Measurements from ENCODE around the gene EFHD1.

The EFHD1 gene, protein sequence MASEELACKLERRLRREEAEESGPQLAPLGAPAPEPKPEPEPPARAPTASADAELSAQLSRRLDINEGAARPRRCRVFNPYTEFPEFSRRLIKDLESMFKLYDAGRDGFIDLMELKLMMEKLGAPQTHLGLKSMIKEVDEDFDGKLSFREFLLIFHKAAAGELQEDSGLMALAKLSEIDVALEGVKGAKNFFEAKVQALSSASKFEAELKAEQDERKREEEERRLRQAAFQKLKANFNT

DNA sequence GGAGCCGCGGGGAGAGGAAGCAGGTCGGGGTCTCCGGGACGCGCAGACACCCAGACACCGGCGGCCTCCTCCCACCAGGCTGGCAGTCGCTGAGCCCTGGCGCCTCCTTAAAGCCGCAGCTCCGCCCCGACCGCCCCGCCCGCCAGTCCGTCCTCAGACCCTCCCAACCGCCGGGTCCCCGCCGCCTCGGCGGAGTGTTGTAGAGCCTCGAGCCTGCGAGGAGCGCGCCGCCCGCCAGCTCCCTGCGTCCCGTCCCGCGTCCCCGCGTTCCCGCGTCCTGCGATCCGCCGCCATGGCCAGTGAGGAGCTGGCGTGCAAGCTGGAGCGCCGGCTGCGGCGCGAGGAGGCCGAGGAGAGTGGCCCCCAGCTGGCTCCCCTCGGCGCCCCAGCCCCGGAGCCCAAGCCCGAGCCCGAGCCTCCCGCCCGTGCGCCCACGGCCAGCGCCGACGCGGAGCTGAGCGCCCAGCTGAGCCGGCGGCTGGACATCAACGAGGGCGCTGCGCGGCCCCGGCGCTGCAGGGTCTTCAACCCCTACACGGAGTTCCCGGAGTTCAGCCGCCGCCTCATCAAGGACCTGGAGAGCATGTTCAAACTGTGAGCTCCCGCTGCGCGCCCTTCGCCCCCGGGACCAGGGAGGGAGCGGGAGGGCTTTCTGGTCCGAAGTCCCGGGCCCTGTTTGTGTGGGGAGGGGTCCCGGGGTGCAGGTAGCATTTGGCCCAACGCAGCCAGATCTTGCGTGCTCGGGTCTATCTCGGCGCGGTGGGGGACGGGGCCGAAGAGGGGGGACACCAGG, at the start of gene EFHD1:
Gene EFHD1 (plus strand): TSS at position 192 of the 793 bp plus-strand sequence. CDS start 101 bp downstream, at position 293.
- Histone ChIP-seq H3K4me3 (ENCODE audit: low read depth, low read length) (peak within 1 kb of the TSS; percentile 65), H3K9ac (ENCODE audit: low read depth, low read length) (no peak within 1 kb of the TSS)

DNA sequence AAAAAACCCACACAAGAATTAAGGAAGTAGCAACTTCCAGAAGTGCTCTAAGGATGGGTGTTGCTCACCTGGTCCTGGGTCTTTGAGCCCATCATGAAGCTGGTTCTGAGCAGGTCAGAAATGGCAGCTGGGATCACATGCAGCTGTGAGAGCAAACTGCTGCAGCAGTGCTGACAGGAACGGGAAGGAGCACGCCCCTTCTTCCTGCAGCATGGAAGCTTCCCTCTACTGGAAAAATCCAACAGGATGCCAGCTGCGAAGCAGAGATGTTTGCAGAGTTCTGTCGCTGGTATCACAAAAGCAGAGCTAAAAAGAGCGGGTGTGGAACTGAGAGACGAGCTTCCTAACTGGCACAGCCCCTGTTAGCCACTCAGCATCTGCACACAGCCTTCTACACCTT, 49.2 kb upstream of the EFHD1 start:
- Histone ChIP-seq H3K27me3 (ENCODE audit: control insufficient read depth, insufficient read depth, low read length) (no peaks in the 10 kb centered on the region), H3K9me3 (ENCODE audit: control insufficient read depth, insufficient read depth, low read length) (no peaks in the 10 kb centered on the region), H3K36me3 (ENCODE audit: control insufficient read depth, insufficient read depth, low read length) (peaks cover 3% of the 10 kb centered on the region), H3K4me1 (ENCODE audit: control insufficient read depth, insufficient read depth, low read length) (peaks cover 4% of the 10 kb centered on the region), H3K4me3 (ENCODE audit: low read depth, low read length) (no peak overlapping the region), H3K9ac (ENCODE audit: low read depth, low read length) (no peak overlapping the region)

More for the DNA sequence above, at the start of gene EFHD1:
- Histone ChIP-seq H3K4me1 (ENCODE audit: control insufficient read depth, insufficient read depth, low read length) (no peaks in the 10 kb centered on the region), H3K36me3 (ENCODE audit: control insufficient read depth, insufficient read depth, low read length) (no peaks in the 10 kb centered on the region), H3K27me3 (ENCODE audit: control insufficient read depth, insufficient read depth, low read length) (peaks cover 56% of the 10 kb centered on the region), H3K9me3 (ENCODE audit: control insufficient read depth, insufficient read depth, low read length) (no peaks in the 10 kb centered on the region)

DNA sequence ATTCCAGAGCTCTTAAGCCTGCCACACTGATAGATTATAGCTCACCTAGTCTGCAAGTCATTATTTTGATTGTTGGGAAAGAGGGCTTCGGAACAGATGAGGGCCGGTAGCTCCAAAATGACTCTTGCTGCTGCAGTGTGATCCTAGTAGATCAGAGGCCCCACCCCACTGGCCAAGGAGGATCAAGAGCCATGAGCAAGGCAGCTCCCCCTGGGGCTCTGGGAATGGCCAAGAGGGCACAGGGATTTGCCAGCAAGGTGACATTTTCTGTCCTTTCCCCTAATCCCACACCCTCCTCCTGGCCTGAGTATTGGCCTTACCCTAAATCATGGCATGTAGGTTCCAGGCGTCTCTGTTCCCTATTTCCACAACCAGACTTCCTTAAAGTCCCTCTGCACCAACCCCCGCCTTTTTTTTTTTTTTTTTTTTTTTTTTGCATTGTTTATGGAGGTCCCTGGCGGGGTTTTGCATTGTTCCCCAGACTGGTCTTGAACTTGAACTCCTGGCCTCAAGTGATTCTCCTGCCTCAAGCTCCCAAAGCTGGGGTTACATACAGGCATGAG, 46.4 kb upstream of the EFHD1 start:
- no peak overlapping the region for H3K9ac ChIP-seq (ENCODE audit: low read depth, low read length)
- H3K9me3 ChIP-seq (ENCODE audit: control insufficient read depth, insufficient read depth, low read length) = no peaks in the 10 kb centered on the region
- peaks cover 6% of the 10 kb centered on the region for H3K4me1 ChIP-seq (ENCODE audit: control insufficient read depth, insufficient read depth, low read length)
- H3K36me3 ChIP-seq (ENCODE audit: control insufficient read depth, insufficient read depth, low read length) = no peaks in the 10 kb centered on the region
- H3K4me3 ChIP-seq (ENCODE audit: low read depth, low read length) = no peak overlapping the region
- no peaks in the 10 kb centered on the region for H3K27me3 ChIP-seq (ENCODE audit: control insufficient read depth, insufficient read depth, low read length)

DNA sequence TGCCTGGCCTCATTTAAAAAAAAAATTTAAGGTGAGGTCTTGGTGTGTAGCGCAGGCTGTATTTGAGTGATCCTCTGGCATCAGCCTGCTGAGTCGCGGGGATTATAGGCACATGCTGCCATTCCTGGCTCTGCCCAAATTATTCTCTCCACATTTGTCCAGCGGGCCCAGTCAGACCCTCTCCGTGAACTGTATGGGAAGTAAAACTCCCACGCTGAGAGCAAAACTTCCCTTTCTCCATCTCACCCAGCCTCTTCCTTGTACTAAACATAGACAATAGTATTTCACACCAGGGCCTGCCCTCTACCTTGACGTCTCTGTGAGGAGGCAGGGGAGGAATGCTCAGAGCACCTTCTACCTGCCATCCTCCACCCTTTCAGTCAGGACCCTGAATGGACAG, 45.9 kb upstream of the EFHD1 start:
- peaks cover 6% of the 10 kb centered on the region for H3K4me1 ChIP-seq (ENCODE audit: control insufficient read depth, insufficient read depth, low read length)
- H3K9me3 ChIP-seq (ENCODE audit: control insufficient read depth, insufficient read depth, low read length) = no peaks in the 10 kb centered on the region
- H3K36me3 ChIP-seq (ENCODE audit: control insufficient read depth, insufficient read depth, low read length) = no peaks in the 10 kb centered on the region
- no peaks in the 10 kb centered on the region for H3K27me3 ChIP-seq (ENCODE audit: control insufficient read depth, insufficient read depth, low read length)
- H3K4me3 ChIP-seq (ENCODE audit: low read depth, low read length) = no peak overlapping the region
- H3K9ac ChIP-seq (ENCODE audit: low read depth, low read length) = no peak overlapping the region

DNA sequence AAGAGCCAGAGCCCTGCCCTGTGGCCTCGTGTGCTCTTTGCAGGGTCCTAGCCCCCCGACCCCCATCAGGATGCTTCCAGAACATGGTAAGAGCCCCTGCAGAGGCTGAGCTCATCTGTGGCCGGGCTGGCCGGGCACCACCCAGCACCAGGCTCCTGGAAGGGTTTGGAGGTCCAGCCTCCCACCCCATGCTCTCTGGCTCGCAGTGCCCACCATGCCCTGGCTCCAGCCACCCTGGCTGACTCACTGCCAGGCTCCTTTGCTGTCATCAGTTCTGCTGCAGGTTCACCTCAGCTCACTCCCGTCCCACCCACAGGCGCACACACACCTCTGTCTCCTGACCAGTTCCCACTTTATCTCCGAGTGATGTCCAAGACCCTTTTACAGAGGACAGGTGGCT, 45.4 kb upstream of the EFHD1 start:
- no peaks in the 10 kb centered on the region for H3K27me3 ChIP-seq (ENCODE audit: control insufficient read depth, insufficient read depth, low read length)
- peaks cover 6% of the 10 kb centered on the region for H3K4me1 ChIP-seq (ENCODE audit: control insufficient read depth, insufficient read depth, low read length)
- no peaks in the 10 kb centered on the region for H3K36me3 ChIP-seq (ENCODE audit: control insufficient read depth, insufficient read depth, low read length)
- H3K4me3 ChIP-seq (ENCODE audit: low read depth, low read length) = no peak overlapping the region
- no peaks in the 10 kb centered on the region for H3K9me3 ChIP-seq (ENCODE audit: control insufficient read depth, insufficient read depth, low read length)
- H3K9ac ChIP-seq (ENCODE audit: low read depth, low read length) = no peak overlapping the region

DNA sequence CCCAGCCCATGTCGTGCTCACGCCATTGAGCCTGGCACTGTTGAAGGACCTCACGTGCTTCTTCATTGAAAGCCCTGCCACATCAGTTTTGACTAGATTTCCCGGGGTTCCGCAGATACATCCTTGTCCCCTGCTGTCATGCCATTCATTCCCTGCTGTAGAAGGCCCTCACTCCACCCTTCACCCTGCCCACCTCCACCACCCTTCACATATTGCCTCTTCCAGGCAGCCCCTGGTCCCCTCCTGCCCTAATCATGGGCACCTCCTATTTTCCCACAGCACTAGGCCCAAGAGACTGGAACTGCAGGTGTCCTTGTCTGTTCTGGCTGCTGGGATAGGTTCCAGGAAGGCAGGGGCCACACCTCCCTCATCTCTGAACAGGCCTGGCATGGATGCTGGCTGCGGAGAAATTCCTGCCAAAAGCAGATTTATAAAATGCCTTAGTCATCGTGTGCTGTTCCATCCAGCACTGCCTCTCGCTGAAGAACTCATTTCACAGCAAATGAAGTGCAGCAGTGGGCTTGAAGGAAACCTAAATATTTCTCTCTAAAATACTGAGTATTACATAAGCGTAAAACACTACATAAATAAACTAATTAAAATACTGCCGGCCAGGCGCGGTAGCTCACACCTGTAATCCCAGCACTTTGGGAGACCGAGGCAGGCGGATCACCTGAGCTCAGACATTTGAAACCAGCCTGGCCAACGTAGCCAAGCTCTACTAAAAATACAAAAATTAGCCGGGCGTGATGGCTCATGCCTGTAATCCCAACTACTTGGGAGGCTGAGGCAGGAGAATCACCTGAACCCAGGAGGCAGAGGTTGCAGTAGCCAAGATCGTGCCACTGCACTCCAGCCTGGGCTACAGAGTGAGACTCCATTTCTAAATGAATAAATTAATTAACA, 44.5 kb upstream of the EFHD1 start:
- Histone ChIP-seq H3K27me3 (ENCODE audit: control insufficient read depth, insufficient read depth, low read length) (no peaks in the 10 kb centered on the region), H3K4me3 (ENCODE audit: low read depth, low read length) (no peak overlapping the region), H3K9me3 (ENCODE audit: control insufficient read depth, insufficient read depth, low read length) (no peaks in the 10 kb centered on the region), H3K4me1 (ENCODE audit: control insufficient read depth, insufficient read depth, low read length) (peaks cover 6% of the 10 kb centered on the region), H3K9ac (ENCODE audit: low read depth, low read length) (no peak overlapping the region), H3K36me3 (ENCODE audit: control insufficient read depth, insufficient read depth, low read length) (no peaks in the 10 kb centered on the region)

DNA sequence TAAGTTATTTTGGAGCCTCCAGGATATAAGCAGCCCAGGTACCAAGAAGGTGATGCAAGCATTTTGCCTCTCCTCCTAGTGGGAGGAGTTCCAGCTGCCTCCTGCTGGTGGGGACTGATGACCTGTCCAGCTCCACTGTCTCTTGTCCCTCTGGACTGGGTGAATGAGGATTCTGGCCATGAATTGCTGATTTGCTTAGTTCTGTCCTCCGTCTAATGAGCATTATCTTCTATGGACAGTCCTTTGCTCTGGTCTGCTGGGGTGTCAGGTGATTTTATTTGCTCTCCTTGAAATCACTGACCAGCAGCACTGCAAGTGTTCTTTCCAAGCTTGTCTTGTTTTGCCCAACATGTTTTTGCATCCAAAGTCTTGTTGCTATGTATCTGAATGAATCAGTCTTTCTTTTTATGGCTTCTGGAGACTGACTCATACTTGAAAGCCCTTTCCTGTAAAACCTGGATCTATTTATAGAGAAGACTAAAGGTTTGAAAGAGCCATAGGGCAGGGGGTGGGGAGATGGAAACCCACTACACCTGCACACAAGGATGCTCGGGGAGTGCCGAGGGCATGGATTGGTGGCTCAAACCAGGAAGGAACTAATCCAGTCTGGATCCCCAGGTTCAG, 40.5 kb upstream of the EFHD1 start:
- Histone ChIP-seq H3K9ac (ENCODE audit: low read depth, low read length) (no peak overlapping the region), H3K4me3 (ENCODE audit: low read depth, low read length) (no peak overlapping the region), H3K36me3 (ENCODE audit: control insufficient read depth, insufficient read depth, low read length) (no peaks in the 10 kb centered on the region)

DNA sequence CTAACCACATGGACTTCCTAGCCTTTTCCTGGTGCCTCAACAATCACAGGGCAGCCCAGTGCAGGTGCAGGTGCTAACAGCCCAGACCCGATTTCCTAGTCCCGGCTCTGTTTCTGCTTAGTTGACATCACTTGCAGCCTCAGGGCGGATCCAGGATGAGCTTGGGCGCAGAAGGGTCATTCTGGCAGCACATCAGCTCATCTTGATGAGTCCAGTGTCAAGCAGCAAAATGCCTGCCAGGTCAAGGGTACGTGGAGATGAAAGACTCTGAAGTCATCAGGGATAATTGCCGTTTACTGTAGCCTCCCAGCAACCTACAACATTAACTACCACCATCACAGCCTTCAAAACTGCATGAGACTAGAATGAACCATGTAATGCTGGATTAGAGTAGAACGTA, 39.4 kb upstream of the EFHD1 start:
- no peaks in the 10 kb centered on the region for H3K27me3 ChIP-seq (ENCODE audit: control insufficient read depth, insufficient read depth, low read length)
- H3K9me3 ChIP-seq (ENCODE audit: control insufficient read depth, insufficient read depth, low read length) = no peaks in the 10 kb centered on the region
- H3K9ac ChIP-seq (ENCODE audit: low read depth, low read length) = no peak overlapping the region
- H3K36me3 ChIP-seq (ENCODE audit: control insufficient read depth, insufficient read depth, low read length) = no peaks in the 10 kb centered on the region
- H3K4me1 ChIP-seq (ENCODE audit: control insufficient read depth, insufficient read depth, low read length) = peaks cover 2% of the 10 kb centered on the region
- no peak overlapping the region for H3K4me3 ChIP-seq (ENCODE audit: low read depth, low read length)

More for the DNA sequence above, 40.5 kb upstream of the EFHD1 start:
- H3K4me1 ChIP-seq (ENCODE audit: control insufficient read depth, insufficient read depth, low read length) = peaks cover 2% of the 10 kb centered on the region
- H3K9me3 ChIP-seq (ENCODE audit: control insufficient read depth, insufficient read depth, low read length) = no peaks in the 10 kb centered on the region
- H3K27me3 ChIP-seq (ENCODE audit: control insufficient read depth, insufficient read depth, low read length) = no peaks in the 10 kb centered on the region

DNA sequence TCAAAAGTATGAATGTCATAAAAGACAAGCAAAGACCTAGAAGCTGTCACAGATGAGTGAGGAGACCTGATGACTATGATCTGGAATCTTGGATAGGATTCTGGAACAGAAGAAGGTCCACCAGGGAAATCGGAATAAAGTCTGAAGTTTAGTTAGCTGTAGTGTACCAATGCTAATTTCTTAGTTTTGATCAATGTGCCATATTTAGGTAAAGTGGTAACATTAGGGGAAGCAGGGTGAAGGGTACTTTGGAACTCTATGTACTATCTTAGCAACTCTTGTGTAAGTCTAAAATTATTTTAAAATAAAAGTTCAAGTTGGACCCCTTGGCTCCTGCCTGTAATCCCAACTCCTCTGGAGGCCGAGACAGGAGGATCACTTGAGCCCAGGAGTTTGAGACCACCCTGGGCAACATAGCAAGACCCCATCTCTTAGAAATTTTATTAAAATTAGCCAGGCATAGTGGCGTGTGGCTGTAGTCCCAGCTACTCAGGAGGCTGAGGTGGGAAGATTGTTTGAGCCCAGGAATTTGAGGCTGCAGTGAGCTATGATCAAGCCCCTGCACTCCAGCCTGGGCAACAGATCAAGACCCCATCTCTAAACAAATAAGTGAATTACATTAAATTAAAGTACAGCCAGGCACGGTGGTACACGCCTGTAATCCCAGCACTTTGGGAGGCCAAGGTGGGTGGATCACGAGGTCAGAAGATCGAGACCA, 35.9 kb upstream of the EFHD1 start:
- Histone ChIP-seq H3K4me1 (ENCODE audit: control insufficient read depth, insufficient read depth, low read length) (no peaks in the 10 kb centered on the region), H3K9me3 (ENCODE audit: control insufficient read depth, insufficient read depth, low read length) (no peaks in the 10 kb centered on the region), H3K9ac (ENCODE audit: low read depth, low read length) (no peak overlapping the region), H3K36me3 (ENCODE audit: control insufficient read depth, insufficient read depth, low read length) (no peaks in the 10 kb centered on the region), H3K4me3 (ENCODE audit: low read depth, low read length) (no peak overlapping the region), H3K27me3 (ENCODE audit: control insufficient read depth, insufficient read depth, low read length) (no peaks in the 10 kb centered on the region)

DNA sequence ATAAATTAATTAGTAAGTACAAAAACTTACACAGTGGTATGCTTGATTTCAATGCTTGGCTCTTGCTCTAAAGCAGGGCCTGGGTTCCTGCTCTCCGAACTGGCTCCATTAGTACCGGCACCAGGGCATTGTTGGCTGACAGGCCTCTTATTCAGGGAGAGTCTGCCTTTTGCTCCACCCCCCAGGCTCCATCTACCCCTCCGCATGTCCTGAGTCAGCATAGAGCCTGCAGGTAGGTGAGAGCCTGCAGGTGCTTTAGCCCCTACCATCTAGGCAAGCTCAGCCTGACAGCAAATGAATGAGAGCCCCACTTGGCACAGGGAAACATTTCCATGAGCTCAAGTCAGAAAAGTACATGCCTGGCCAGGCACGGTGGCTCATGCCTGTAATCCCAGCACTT, 35.1 kb upstream of the EFHD1 start:
- Histone ChIP-seq H3K9me3 (ENCODE audit: control insufficient read depth, insufficient read depth, low read length) (no peaks in the 10 kb centered on the region), H3K9ac (ENCODE audit: low read depth, low read length) (no peak overlapping the region), H3K4me3 (ENCODE audit: low read depth, low read length) (no peak overlapping the region), H3K36me3 (ENCODE audit: control insufficient read depth, insufficient read depth, low read length) (no peaks in the 10 kb centered on the region), H3K27me3 (ENCODE audit: control insufficient read depth, insufficient read depth, low read length) (no peaks in the 10 kb centered on the region), H3K4me1 (ENCODE audit: control insufficient read depth, insufficient read depth, low read length) (no peaks in the 10 kb centered on the region)
